ENCODE results near the gene INO80E.
A peak's percentile ranks its signal among the peaks of the same experiment; 100 is the strongest.

Gene INO80E

GRCh38 chr16:30004811-30005242 is 8.8 kb downstream of the INO80E start:
- H3K9me3 Mint-ChIP-seq: no peaks in the 10 kb centered on the region
- H3K4me3 Mint-ChIP-seq: no peak overlapping the region
- H3K36me3 Mint-ChIP-seq (ENCODE audit: low read depth): no peaks in the 10 kb centered on the region
- no peak for TF ChIP-seq CTCF (IDR thresholded peaks at IDR 0.05)
- no peak overlapping the region for H3K27ac Mint-ChIP-seq
- peaks cover 20% of the 10 kb centered on the region for H3K27me3 Mint-ChIP-seq (ENCODE audit: low read depth, poor library complexity)
- no peak for DNase-seq
- H3K4me1 Mint-ChIP-seq: no peaks in the 10 kb centered on the region

GRCh38 chr16:30005341-30006094 is 9.5 kb downstream of the INO80E start:
- Mint-ChIP-seq H3K36me3 (ENCODE audit: low read depth) (no peaks in the 10 kb centered on the region), H3K27ac (no peak overlapping the region), H3K4me1 (peaks cover 5% of the 10 kb centered on the region), H3K27me3 (ENCODE audit: low read depth, poor library complexity) (peaks cover 27% of the 10 kb centered on the region), H3K9me3 (no peaks in the 10 kb centered on the region), H3K4me3 (no peak overlapping the region)
- TF ChIP-seq CTCF (IDR thresholded peaks at IDR 0.05): peak; percentile 81
- peak; percentile 55 for DNase-seq

- Mint-ChIP-seq H3K4me1 (peaks cover 7% of the 10 kb centered on the region), H3K4me3 (no peak overlapping the region), H3K9me3 (no peaks in the 10 kb centered on the region), H3K36me3 (ENCODE audit: low read depth) (no peaks in the 10 kb centered on the region), H3K27me3 (ENCODE audit: low read depth, poor library complexity) (peaks cover 28% of the 10 kb centered on the region), H3K27ac (no peak overlapping the region)
- TF ChIP-seq CTCF (IDR thresholded peaks at IDR 0.05): no peak
- no peak for DNase-seq
Measured at GRCh38 chr16:30006095-30006473, 10.0 kb downstream of the INO80E start.

GRCh38 chr16:30006659-30007377 is 10.8 kb downstream of the INO80E start:
- no peak for DNase-seq
- no peak for TF ChIP-seq CTCF (IDR thresholded peaks at IDR 0.05)
- H3K36me3 Mint-ChIP-seq (ENCODE audit: low read depth): no peaks in the 10 kb centered on the region
- peaks cover 8% of the 10 kb centered on the region for H3K4me1 Mint-ChIP-seq
- H3K4me3 Mint-ChIP-seq: no peak overlapping the region
- H3K27me3 Mint-ChIP-seq (ENCODE audit: low read depth, poor library complexity): peaks cover 32% of the 10 kb centered on the region
- H3K9me3 Mint-ChIP-seq: no peaks in the 10 kb centered on the region
- no peak overlapping the region for H3K27ac Mint-ChIP-seq

GRCh38 chr16:30007378-30007895 is 11.4 kb downstream of the INO80E start:
- DNase-seq: no peak
- Mint-ChIP-seq H3K27ac (no peak overlapping the region), H3K36me3 (ENCODE audit: low read depth) (no peaks in the 10 kb centered on the region), H3K4me1 (peaks cover 13% of the 10 kb centered on the region), H3K4me3 (no peak overlapping the region), H3K27me3 (ENCODE audit: low read depth, poor library complexity) (peaks cover 38% of the 10 kb centered on the region), H3K9me3 (no peaks in the 10 kb centered on the region)
- no peak for TF ChIP-seq CTCF (IDR thresholded peaks at IDR 0.05)
